Nephron (organoid): Measurements from ENCODE around the gene SRSF10.
"Not testable (repeated sequence)": the region's sequence is repeated elsewhere in the genome, so short reads cannot be mapped to it uniquely, and the experiment has no call there.

Experiments
- H3K27ac Mint-ChIP-seq, 3 experiments: 2 replicates each; pipeline ENCODE4 v1.8.0; 2020; ENCODE audit warnings: mixed read lengths in 3 of 3, mild to moderate bottlenecking in 2 of 3, moderate library complexity in 1 of 3
- H3K27me3 Mint-ChIP-seq: 2 replicates; pipeline ENCODE4 v1.8.0; 2021; ENCODE audit warnings: low read depth, mild to moderate bottlenecking, moderate library complexity, mixed read lengths
- H3K36me3 Mint-ChIP-seq: 2 replicates; pipeline ENCODE4 v1.8.0; 2020; ENCODE audit warnings: low read depth, mixed read lengths
- H3K4me1 Mint-ChIP-seq: 2 replicates; pipeline ENCODE4 v1.8.0; 2020; ENCODE audit warnings: mixed read lengths
- H3K4me3 Mint-ChIP-seq, 3 experiments: 2 replicates each; pipeline ENCODE4 v1.8.0; 2020; ENCODE audit warnings: mild to moderate bottlenecking in 3 of 3, mixed read lengths in 3 of 3, moderate library complexity in 2 of 3
- H3K9me3 Mint-ChIP-seq: 2 replicates; pipeline ENCODE4 v1.8.0; 2020; ENCODE audit warnings: mixed read lengths
- TF ChIP-seq, protein P1 (sequence below), 3 experiments: fragments of 200-600 bp; sonication (generic); IDR thresholded peaks; one replicate each; pipeline ENCODE4 v1.5.0; 2021; ENCODE audit warnings: antibody characterized with exemption in 3 of 3; ENCODE audit not compliant: unreplicated experiment in 3 of 3

The SRSF10 gene

DNA sequence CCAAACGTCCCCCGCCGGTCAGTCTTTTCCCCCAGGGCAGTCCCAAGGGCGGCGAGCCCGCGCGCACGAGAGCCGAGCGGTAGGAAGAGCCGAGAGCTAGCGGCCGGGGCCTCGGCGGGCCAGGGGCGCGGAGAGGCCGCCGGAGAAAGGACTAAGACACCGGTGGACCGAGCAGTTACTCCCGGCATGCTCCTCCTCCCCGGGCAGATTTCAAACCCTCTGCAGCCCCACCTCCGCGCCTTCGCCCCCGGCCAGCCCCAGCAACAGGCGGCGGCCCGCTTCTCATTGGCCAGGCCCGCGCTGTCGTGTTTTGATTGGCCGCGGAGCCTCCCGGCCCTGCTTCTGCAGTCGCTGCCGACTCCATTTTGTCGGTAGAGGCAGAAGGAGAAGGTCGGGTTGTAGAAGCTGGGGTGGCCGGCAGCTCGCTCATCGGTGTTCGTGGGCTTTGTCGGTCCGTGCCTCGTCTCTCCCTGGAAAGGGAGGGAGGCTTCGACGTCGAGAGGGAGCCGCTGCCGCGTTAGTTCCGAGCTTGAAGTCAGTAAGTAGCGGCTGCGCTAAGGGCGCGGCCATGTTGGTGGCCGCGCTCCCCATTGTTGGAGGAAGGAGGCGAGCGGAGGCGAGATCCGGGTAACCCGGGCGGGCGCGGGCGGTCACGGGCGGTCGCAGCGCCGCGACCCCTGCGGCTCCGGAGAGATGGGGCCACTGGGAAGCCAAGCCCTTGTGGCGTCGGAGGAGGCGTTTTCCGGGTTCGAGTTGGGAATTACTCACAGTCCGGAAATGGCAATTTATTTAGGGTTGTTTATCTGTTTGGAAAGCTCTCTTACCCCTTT is 20.5 kb downstream of the SRSF10 start, which contains the start of gene PNRC2:
Gene PNRC2 (plus strand): TSS at position 368 of the 830 bp plus-strand sequence. CDS start 1,630 bp downstream, outside the sequence.
- H3K4me3 Mint-ChIP-seq = peak within 1 kb of the TSS; percentile 89 to 100 (median 100)
- H3K36me3 Mint-ChIP-seq = peaks cover 44% of the 10 kb centered on the region
- no peaks in the 10 kb centered on the region for H3K27me3 Mint-ChIP-seq
- no peaks in the 10 kb centered on the region for H3K9me3 Mint-ChIP-seq
- H3K4me1 Mint-ChIP-seq = peaks cover 53% of the 10 kb centered on the region
- TF ChIP-seq, protein P1, sequence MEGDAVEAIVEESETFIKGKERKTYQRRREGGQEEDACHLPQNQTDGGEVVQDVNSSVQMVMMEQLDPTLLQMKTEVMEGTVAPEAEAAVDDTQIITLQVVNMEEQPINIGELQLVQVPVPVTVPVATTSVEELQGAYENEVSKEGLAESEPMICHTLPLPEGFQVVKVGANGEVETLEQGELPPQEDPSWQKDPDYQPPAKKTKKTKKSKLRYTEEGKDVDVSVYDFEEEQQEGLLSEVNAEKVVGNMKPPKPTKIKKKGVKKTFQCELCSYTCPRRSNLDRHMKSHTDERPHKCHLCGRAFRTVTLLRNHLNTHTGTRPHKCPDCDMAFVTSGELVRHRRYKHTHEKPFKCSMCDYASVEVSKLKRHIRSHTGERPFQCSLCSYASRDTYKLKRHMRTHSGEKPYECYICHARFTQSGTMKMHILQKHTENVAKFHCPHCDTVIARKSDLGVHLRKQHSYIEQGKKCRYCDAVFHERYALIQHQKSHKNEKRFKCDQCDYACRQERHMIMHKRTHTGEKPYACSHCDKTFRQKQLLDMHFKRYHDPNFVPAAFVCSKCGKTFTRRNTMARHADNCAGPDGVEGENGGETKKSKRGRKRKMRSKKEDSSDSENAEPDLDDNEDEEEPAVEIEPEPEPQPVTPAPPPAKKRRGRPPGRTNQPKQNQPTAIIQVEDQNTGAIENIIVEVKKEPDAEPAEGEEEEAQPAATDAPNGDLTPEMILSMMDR (IDR thresholded peaks at IDR 0.05; ENCODE audit: unreplicated experiment in 3 of 3) = no peak
- peak within 1 kb of the TSS; percentile 99 to 100 (median 100) for H3K27ac Mint-ChIP-seq

DNA sequence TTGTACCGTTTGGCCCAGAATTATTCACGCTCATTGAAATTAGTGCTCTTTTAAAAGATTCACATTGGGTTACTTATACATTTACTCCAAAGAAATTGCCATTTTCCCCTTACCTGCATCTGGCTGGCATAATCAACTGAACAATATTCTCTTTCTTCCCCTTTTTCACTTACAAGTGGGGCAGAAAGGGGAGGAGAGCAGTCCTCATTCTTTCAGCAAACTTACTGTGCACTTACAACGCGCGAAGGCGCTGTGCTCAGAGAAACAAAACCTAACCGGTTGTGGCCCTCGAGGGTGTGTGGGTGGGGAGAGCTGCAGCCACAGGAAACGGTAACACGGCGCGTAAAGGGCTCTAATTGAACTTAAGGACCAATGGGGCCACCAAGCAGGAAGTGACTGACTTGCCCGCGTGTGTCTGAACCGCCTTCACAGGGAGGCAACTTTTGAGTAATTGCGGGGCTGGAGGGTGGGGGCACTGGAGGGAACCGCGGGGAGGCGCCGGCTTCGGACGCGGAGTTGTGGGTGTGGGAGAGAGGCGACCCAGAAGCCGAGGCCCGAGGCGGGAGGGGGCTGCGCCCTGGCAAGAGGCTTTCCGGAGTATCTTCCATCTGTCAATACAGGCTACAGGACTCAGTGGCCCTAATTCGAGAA is 21.2 kb downstream of the SRSF10 start:
- peaks cover 36% of the 10 kb centered on the region for H3K36me3 Mint-ChIP-seq
- no peaks in the 10 kb centered on the region for H3K9me3 Mint-ChIP-seq
- no peaks in the 10 kb centered on the region for H3K27me3 Mint-ChIP-seq
- TF ChIP-seq, protein P1 (IDR thresholded peaks at IDR 0.05; ENCODE audit: unreplicated experiment in 3 of 3) = peak; percentile 22 to 40 (median 26)
- H3K27ac Mint-ChIP-seq = peak overlapping the region; percentile 99 to 100 (median 100)
- peaks cover 45% of the 10 kb centered on the region for H3K4me1 Mint-ChIP-seq
- H3K4me3 Mint-ChIP-seq = peak overlapping the region; percentile 89 to 100 (median 100)

DNA sequence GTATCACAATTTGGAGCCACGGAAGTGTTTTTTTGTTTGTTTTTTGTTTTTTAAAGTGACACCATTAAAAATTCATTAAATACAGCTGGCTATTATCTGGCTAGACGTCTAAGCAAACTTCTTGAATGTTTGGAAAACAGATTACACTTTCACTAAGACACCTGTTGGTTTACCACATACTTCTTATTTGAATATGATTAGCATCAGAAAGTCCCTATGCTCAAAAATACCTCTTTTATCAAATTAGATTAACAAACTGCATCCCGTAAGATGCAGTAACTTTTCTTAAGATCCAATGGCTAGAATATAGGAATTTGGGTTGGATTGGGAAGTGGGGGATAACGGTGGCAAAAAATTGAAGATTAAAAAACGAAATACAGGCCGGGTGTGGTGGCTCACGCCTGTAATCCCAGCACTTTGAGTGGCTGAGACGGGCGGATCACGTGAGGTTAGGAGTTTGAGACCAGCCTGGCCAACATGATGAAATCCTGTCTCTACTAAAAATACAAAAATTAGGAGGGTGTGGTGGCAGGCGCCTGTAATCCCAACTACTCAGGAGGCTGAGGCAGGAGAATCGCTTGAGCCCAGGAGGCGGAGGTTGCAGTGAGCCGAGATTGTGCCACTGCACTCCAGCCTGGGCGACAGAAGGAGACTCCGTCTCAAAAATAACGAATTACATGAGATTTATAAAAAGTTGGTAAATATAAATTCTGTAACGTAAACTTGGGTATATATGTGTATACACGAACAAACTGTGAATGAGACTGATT is 21.9 kb downstream of the SRSF10 start:
- Mint-ChIP-seq H3K4me1 (peaks cover 47% of the 10 kb centered on the region), H3K4me3 (peak overlapping the region; percentile 89 to 100 (median 100)), H3K36me3 (peaks cover 32% of the 10 kb centered on the region), H3K27ac (peak overlapping the region; percentile 99 to 100 (median 100))
- H3K9me3 Mint-ChIP-seq, H3K27me3 Mint-ChIP-seq: not testable (repeated sequence)

DNA sequence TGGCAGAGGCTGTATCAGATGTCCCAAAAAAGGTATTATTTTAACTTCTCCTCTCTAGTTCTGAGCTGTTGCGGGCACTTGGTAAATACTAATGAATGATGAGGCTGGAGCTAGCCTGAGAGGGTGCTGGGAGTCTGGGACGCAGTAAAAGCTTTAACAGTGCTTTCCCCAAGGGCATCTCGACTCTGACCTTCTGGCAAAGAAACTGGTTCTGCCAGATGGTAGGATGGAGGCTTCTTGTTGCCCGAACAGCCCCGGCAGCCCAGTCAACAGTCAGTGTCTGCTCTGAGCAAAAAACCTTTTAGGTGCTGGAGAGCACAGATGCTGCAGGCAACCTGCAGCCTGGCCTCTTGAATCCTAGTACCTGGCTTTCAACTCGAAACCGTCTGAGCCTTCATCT is 23.0 kb downstream of the SRSF10 start:
- Mint-ChIP-seq H3K27ac (peak overlapping the region; percentile 85 to 96 (median 90)), H3K4me3 (peak overlapping the region; percentile 64 to 80 (median 72)), H3K27me3 (no peaks in the 10 kb centered on the region), H3K36me3 (peaks cover 23% of the 10 kb centered on the region), H3K9me3 (no peaks in the 10 kb centered on the region), H3K4me1 (peaks cover 40% of the 10 kb centered on the region)
- TF ChIP-seq, protein P1 (IDR thresholded peaks at IDR 0.05; ENCODE audit: unreplicated experiment in 3 of 3) = no peak

DNA sequence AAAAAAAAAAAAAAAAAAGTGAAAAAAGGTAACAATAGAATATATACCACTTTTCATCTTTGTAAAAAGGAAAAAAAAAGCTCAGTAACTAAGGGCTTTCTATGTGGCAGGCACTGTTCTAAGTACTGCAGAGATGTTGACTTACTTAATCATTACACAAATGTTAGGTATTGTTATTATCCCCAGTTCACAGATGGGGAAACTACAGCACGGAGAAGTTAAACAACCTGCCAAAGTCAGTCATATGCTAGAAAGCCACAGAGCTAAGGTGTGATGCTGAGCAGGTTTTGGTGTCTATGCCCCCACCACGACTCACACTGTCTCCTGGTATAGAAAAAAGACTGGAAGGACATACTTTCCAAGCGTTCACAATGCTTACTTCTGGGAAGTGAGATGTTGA is 27.1 kb downstream of the SRSF10 start:
- no peaks in the 10 kb centered on the region for H3K27me3 Mint-ChIP-seq
- no peaks in the 10 kb centered on the region for H3K9me3 Mint-ChIP-seq
- H3K4me3 Mint-ChIP-seq = no peak overlapping the region
- H3K36me3 Mint-ChIP-seq = no peaks in the 10 kb centered on the region
- H3K4me1 Mint-ChIP-seq = peaks cover 15% of the 10 kb centered on the region
- H3K27ac Mint-ChIP-seq = no peak overlapping the region
- TF ChIP-seq, protein P1 (IDR thresholded peaks at IDR 0.05; ENCODE audit: unreplicated experiment in 3 of 3) = no peak

DNA sequence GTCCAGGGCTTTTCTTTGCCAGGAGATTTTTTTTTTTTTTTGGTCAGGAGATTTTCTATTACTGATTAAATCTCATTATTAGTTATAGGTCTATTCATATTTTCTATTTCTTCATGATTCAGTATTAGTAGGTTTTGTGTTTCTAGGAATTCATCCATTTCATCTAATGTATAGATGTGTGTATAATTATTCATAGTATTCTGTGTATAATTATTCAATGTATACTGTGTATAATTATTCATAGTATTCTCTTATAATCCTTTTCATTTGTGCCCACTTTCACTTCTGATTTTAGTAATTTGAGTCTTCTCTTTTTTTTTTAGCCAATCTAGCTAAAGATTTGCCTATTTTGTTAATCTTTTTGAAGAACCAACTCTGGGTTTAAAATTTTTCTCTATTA is 32.8 kb downstream of the SRSF10 start:
- TF ChIP-seq, protein P1 (IDR thresholded peaks at IDR 0.05; ENCODE audit: unreplicated experiment in 3 of 3) = no peak
- Mint-ChIP-seq H3K27me3 (no peaks in the 10 kb centered on the region), H3K4me1 (no peaks in the 10 kb centered on the region), H3K36me3 (no peaks in the 10 kb centered on the region), H3K4me3 (no peak overlapping the region), H3K27ac (no peak overlapping the region), H3K9me3 (peaks cover 12% of the 10 kb centered on the region)
